Measurements from ENCODE around the gene BRK1.
"Not testable (repeated sequence)": the region's sequence is repeated elsewhere in the genome, so short reads cannot be mapped to it uniquely, and the experiment has no call there.

BRK1 gene

GRCh38 chr3:10121064-10121463 lies 5.6 kb downstream of the BRK1 start:
- peaks cover 63% of the 10 kb centered on the region for H3K36me3 Mint-ChIP-seq (ENCODE audit: low read depth)
- H3K9me3 Mint-ChIP-seq, result no peaks in the 10 kb centered on the region
- peaks cover 56% of the 10 kb centered on the region for H3K4me1 Mint-ChIP-seq (ENCODE audit: low read depth)
- no peaks in the 10 kb centered on the region for H3K27me3 Mint-ChIP-seq
- no peak overlapping the region for H3K27ac Mint-ChIP-seq
- no peak overlapping the region for H3K4me3 Mint-ChIP-seq

- no peaks in the 10 kb centered on the region for H3K27me3 Mint-ChIP-seq
- H3K27ac Mint-ChIP-seq, result peak overlapping the region; percentile 17
- H3K9me3 Mint-ChIP-seq, result no peaks in the 10 kb centered on the region
- peaks cover 45% of the 10 kb centered on the region for H3K4me1 Mint-ChIP-seq (ENCODE audit: low read depth)
- no peak overlapping the region for H3K4me3 Mint-ChIP-seq
- peaks cover 71% of the 10 kb centered on the region for H3K36me3 Mint-ChIP-seq (ENCODE audit: low read depth)
Observed at GRCh38 chr3:10122724-10123123, 7.2 kb downstream of the BRK1 start.

DNA sequence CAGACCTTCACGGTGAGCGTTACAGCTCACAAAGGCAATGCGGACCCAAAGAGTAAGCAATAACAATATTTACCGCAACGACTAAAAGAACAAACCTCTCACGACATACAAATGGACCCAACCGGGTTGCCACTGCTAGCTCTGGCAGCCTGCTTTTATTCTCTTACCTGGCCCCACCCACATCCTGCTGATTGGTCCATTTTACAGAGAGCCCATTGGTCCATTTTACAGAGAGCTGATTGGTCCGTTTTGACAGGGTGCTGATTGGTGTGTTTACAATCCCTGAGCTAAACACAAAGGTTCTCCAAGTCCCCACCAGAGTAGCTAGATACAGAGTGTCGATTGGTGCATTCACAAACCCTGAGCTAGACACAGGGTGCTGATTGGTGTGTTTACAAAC lies 20.4 kb downstream of the BRK1 start:
- not testable (repeated sequence) for H3K27ac Mint-ChIP-seq, H3K27me3 Mint-ChIP-seq, H3K4me3 Mint-ChIP-seq

DNA sequence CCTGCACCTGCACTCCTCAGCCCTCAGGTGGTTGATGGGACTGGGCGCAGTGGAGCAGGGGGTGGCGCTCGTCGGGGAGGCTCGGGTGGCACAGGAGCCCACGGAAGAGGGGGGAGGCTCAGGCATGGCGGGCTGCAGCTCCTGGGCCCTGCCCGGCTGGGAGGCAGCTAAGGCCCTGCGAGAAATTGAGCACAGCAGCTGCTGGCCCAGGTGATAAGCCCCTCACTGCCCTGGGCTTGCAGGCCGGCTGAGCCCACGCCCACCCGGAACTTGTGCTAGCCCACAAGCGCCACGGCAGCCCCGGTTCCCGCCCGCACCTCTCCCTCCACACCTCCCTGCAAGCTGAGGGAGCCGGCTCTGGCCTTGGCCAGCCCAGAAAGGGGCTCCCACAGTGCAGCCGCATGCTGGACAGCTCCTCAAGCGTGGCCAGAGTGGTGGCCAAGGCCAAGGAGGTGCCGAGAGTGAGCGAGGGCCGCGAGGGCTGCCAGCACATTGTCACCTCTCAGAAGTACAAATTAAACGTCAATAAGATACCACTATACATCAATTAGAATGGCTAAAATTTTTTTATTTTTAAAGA lies 21.0 kb downstream of the BRK1 start:
- Mint-ChIP-seq H3K27ac (no peak overlapping the region), H3K36me3 (ENCODE audit: low read depth) (no peaks in the 10 kb centered on the region), H3K27me3 (no peaks in the 10 kb centered on the region), H3K4me1 (ENCODE audit: low read depth) (peaks cover 8% of the 10 kb centered on the region), H3K4me3 (no peak overlapping the region), H3K9me3 (no peaks in the 10 kb centered on the region)

More for the DNA sequence above, 20.4 kb downstream of the BRK1 start:
- not testable (repeated sequence) for H3K4me1 Mint-ChIP-seq (ENCODE audit: low read depth); H3K9me3 Mint-ChIP-seq; H3K36me3 Mint-ChIP-seq (ENCODE audit: low read depth)

DNA sequence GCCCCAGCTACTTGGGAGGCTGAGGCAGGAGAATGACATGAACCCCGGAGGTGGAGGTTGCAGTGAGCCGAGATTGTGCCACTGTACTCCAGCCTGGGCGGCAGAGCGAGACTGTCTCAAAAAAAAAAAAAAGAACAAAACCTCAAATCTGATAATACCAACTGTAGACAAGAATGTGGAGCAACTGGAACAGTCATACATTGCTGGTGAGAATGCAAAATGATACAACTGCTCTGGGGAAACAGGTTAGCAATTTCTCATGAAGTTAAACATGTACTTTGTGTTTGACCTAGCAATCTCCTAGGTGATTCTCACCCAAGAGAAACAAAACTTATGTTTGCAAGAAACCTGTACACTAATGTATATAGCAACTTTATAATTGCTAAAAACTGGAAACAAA lies 21.7 kb downstream of the BRK1 start:
- H3K27ac Mint-ChIP-seq, result no peak overlapping the region
- peaks cover 8% of the 10 kb centered on the region for H3K4me1 Mint-ChIP-seq (ENCODE audit: low read depth)
- no peaks in the 10 kb centered on the region for H3K9me3 Mint-ChIP-seq
- no peak overlapping the region for H3K4me3 Mint-ChIP-seq
- no peaks in the 10 kb centered on the region for H3K36me3 Mint-ChIP-seq (ENCODE audit: low read depth)
- no peaks in the 10 kb centered on the region for H3K27me3 Mint-ChIP-seq

GRCh38 chr3:10140996-10141546 lies 25.6 kb downstream of the BRK1 start:
- H3K4me1 Mint-ChIP-seq (ENCODE audit: low read depth), result peaks cover 34% of the 10 kb centered on the region
- peak overlapping the region; percentile 94 for H3K4me3 Mint-ChIP-seq
- H3K36me3 Mint-ChIP-seq (ENCODE audit: low read depth), result peaks cover 19% of the 10 kb centered on the region
- no peaks in the 10 kb centered on the region for H3K9me3 Mint-ChIP-seq
- peak overlapping the region; percentile 16 for H3K27ac Mint-ChIP-seq
- no peaks in the 10 kb centered on the region for H3K27me3 Mint-ChIP-seq

DNA sequence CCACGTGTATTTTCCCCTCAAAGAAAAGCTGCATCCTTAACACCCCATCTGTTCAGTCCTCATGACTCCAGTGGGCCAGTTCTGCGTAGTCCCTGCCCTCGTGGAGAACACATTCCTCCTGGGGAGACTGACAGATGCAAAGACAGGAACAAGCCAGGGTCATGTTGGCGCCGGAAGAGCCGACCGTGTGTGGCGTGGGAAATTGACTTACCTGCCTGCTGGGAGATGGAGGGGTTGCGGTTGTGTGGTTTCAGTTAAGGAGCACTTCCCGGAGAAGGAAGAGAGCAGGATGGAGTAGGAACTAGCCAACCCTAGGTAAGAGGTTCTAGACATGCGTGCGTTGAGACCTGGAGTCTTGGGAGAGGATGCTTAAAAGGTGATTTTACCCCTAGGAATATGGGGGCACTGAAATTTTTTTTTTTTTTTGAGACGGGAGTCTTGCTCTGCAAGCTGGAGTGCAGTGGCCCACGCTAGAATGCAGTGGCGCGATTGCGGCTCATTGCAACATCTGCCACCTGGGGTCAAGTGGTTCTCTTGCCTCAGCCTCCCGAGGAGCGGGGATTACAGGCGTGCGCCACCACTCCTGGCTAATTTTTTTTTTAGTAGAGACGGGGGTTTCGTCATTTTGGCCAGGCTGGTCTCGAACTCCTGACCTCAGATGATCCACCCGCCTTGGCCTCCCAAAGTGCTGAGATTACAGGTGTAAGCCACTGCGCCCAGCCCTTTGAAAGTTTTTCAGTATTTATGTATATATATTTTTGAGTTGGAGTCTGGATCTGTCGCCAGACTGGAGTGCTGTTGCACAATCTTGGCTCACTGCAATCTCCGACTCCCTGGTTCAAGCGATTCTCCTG lies 27.5 kb downstream of the BRK1 start:
- Mint-ChIP-seq H3K4me1 (ENCODE audit: low read depth) (peaks cover 44% of the 10 kb centered on the region), H3K4me3 (peak overlapping the region; percentile 94)

GRCh38 chr3:10145685-10146084 lies 30.2 kb downstream of the BRK1 start:
- Mint-ChIP-seq H3K4me1 (ENCODE audit: low read depth) (peaks cover 42% of the 10 kb centered on the region), H3K4me3 (peak overlapping the region; percentile 66), H3K9me3 (no peaks in the 10 kb centered on the region), H3K27ac (peak overlapping the region; percentile 29), H3K36me3 (ENCODE audit: low read depth) (peaks cover 43% of the 10 kb centered on the region), H3K27me3 (no peaks in the 10 kb centered on the region)

More for the DNA sequence above, 27.5 kb downstream of the BRK1 start:
- peaks cover 26% of the 10 kb centered on the region for H3K36me3 Mint-ChIP-seq (ENCODE audit: low read depth)
- peak overlapping the region; percentile 89 for H3K27ac Mint-ChIP-seq
- H3K27me3 Mint-ChIP-seq, result no peaks in the 10 kb centered on the region
- no peaks in the 10 kb centered on the region for H3K9me3 Mint-ChIP-seq

DNA sequence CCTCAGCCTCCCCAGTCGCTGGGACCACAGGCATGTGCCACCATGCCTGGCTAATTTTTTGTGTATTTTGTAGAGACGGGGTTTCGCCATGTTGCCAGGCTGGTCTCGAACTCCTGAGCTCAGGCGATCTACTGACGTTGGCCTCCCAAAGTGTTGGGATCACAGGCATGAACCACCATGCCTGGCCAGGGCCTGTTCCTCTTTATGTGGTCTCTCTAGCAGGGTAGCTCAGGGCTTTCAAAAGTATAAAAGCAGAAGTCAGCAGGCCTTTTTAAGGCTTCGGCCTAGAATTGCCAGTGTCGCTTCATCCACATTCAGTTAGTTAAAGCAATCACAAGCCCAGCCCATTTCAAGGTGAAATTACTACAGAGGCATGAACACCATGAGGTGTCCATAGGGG lies 33.8 kb downstream of the BRK1 start:
- Mint-ChIP-seq H3K9me3 (no peaks in the 10 kb centered on the region), H3K27me3 (no peaks in the 10 kb centered on the region), H3K27ac (no peak overlapping the region), H3K4me1 (ENCODE audit: low read depth) (peaks cover 22% of the 10 kb centered on the region), H3K4me3 (no peak overlapping the region), H3K36me3 (ENCODE audit: low read depth) (peaks cover 62% of the 10 kb centered on the region)

DNA sequence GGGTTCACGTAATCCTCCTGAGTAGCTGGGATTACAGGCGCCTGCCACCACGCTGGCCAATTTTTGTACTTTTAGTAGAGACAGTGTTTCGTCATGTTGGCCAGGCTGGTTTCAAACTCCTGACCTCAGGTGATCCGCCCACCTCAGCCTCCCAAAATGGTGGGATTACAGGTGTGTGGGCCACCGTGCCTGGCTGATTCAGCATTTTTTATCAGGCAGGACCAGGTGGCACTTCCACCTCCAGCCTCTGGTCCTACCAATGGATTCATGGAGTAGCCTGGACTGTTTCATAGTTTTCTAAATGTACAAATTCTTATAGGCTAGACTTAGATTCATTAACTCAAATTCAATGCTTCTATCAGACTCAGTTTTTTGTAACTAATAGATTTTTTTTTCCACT lies 35.5 kb downstream of the BRK1 start:
- H3K9me3 Mint-ChIP-seq, result no peaks in the 10 kb centered on the region
- H3K4me1 Mint-ChIP-seq (ENCODE audit: low read depth), result peaks cover 10% of the 10 kb centered on the region
- H3K27ac Mint-ChIP-seq, result peak overlapping the region; percentile 45
- H3K27me3 Mint-ChIP-seq, result no peaks in the 10 kb centered on the region
- no peak overlapping the region for H3K4me3 Mint-ChIP-seq
- peaks cover 66% of the 10 kb centered on the region for H3K36me3 Mint-ChIP-seq (ENCODE audit: low read depth)

DNA sequence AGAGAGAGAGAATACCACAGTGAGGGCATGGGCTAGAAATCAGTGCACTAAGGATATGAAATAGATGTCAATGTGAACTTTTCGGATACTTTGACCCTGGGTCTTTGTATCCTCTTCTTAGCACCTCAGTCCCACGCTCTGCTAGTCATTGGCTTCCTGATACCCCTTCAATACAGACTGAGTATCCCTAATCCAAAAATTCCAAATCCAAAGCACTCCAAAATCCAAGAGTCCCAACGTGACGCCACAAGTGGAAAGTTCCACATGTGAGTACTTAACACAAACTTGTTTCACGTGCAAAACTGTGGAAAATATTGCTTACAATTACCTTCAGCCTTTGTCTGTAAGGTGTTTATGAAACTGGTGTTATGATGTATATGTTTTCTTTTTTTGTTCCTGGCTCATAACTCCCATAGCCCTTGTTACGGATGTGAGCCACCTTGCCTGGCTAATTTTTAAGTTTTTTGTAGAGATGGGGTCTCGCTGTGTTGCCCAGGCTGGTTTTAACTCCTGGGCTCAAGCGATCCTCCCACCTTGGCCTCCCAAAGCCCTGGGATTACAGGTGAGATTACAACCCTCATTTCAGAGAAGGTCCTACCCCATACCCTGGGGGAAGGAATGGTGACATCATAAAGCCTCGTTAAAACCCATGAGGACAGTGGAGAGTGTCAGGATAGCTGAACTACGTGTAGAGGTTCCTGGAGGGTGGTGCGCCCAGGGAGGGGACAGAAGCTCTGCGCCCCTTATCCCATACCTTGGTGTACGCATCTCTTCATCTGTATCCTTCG lies 39.1 kb downstream of the BRK1 start:
- Mint-ChIP-seq H3K9me3 (no peaks in the 10 kb centered on the region), H3K27me3 (no peaks in the 10 kb centered on the region), H3K27ac (peak overlapping the region; percentile 26), H3K4me3 (no peak overlapping the region), H3K36me3 (ENCODE audit: low read depth) (peaks cover 54% of the 10 kb centered on the region), H3K4me1 (ENCODE audit: low read depth) (no peaks in the 10 kb centered on the region)

GRCh38 chr3:10155123-10155472 lies 39.6 kb downstream of the BRK1 start:
- no peaks in the 10 kb centered on the region for H3K9me3 Mint-ChIP-seq
- H3K4me1 Mint-ChIP-seq (ENCODE audit: low read depth), result no peaks in the 10 kb centered on the region
- H3K36me3 Mint-ChIP-seq (ENCODE audit: low read depth), result peaks cover 49% of the 10 kb centered on the region
- H3K4me3 Mint-ChIP-seq, result no peak overlapping the region
- peak overlapping the region; percentile 26 for H3K27ac Mint-ChIP-seq
- no peaks in the 10 kb centered on the region for H3K27me3 Mint-ChIP-seq

DNA sequence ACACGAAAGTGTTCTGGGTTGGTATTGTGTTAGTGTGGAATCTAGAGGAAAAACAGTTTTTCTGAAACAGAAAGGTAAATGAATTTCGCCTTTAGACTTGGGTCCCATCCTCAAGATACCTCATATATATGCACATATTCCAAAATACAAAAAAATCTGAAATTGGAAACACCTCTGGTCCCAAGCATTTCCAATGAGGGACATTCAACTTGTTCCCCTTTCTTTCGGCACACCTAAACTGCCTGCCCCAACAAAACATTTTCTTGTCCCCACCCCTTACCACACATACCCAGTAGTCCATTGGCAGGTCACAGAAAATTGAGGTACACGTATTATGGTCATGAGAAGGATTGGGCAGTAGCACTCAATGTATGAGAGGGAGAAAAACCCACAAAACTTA lies 40.2 kb downstream of the BRK1 start:
- no peaks in the 10 kb centered on the region for H3K27me3 Mint-ChIP-seq
- H3K4me1 Mint-ChIP-seq (ENCODE audit: low read depth), result no peaks in the 10 kb centered on the region
- peaks cover 43% of the 10 kb centered on the region for H3K36me3 Mint-ChIP-seq (ENCODE audit: low read depth)
- no peak overlapping the region for H3K4me3 Mint-ChIP-seq
- H3K9me3 Mint-ChIP-seq, result no peaks in the 10 kb centered on the region
- no peak overlapping the region for H3K27ac Mint-ChIP-seq

- no peaks in the 10 kb centered on the region for H3K27me3 Mint-ChIP-seq
- peaks cover 29% of the 10 kb centered on the region for H3K36me3 Mint-ChIP-seq (ENCODE audit: low read depth)
- no peak overlapping the region for H3K27ac Mint-ChIP-seq
- H3K9me3 Mint-ChIP-seq, result no peaks in the 10 kb centered on the region
- H3K4me3 Mint-ChIP-seq, result no peak overlapping the region
- H3K4me1 Mint-ChIP-seq (ENCODE audit: low read depth), result no peaks in the 10 kb centered on the region
Observed at GRCh38 chr3:10157031-10157430, 41.6 kb downstream of the BRK1 start.

GRCh38 chr3:10158555-10158954 lies 43.1 kb downstream of the BRK1 start:
- peaks cover 18% of the 10 kb centered on the region for H3K36me3 Mint-ChIP-seq (ENCODE audit: low read depth)
- H3K9me3 Mint-ChIP-seq; H3K4me1 Mint-ChIP-seq (ENCODE audit: low read depth); H3K27me3 Mint-ChIP-seq; H3K4me3 Mint-ChIP-seq; H3K27ac Mint-ChIP-seq: not testable (repeated sequence)

Measured in stimulated activated naive CD8-positive, alpha-beta T cell treated with anti-CD3 and anti-CD28 coated beads, Interleukin-15, Interleukin-2, amounts not matched to agents 100 ng/mL and 50 ng/mL, for 24 hours (primary cell).